HepG2 (cell line): ENCODE results near the gene NPHP4. TPM values are rescaled to one million over a fixed set of nuclear protein-coding genes. Genes with fewer than 3 reads are reported as not detected.

Experiments
- ATAC-seq: fragments of 200-7000 bp; cut with Tn5 transposase; 3 replicates; pipeline ENCODE4 v1.9.1; 2020; ENCODE audit warnings: mild to moderate bottlenecking, moderate library complexity
- BruUV-seq: library from RNA; stranded (reverse); fragments of 400-500 nt; replicated peaks from 2 replicates; lab custom pipeline; 2021; lab: Mats Ljungman, UMichigan
- CTCF ChIA-PET: fragments of 300-600 bp; formaldehyde crosslinking; extraction: SDS; loops from one replicate; lab custom pipeline; 2021; ENCODE audit warnings: low total read pairs, inconsistent platforms, low intra/inter-chr PET ratio; lab: Yijun Ruan, JAX
- POLR2A ChIA-PET: fragments of 350-600 bp; sonication (Branson Sonifier 250); formaldehyde crosslinking; loops from one replicate; lab custom pipeline; 2020; ENCODE audit warnings: antibody characterized with exemption, inconsistent platforms; lab: Yijun Ruan, JAX
- DNase-seq: peaks from one replicate; pipeline ENCODE4 v3.0.0-alpha.2; 2015; ENCODE audit warnings: low spot score
- FAIRE-seq: peaks from 3 replicates; lab custom pipeline; 2011; peaks lifted over from hg19 to GRCh38; lab: Jason Lieb, UNC
- H2AFZ ChIP-seq: one replicate; pipeline ENCODE4 v1.6.1; 2011; ENCODE audit warnings: low read length, inconsistent platforms
- H3K27ac ChIP-seq: fragments of 300-600 bp; 3 replicates; pipeline ENCODE4 v1.8.0; 2011; ENCODE audit warnings: mixed run types, mild to moderate bottlenecking, mixed read lengths, low read length, inconsistent platforms; ENCODE audit not compliant: insufficient read depth; ENCODE audit errors: extremely low read length
- H3K27me3 ChIP-seq, 2 experiments: fragments of 200-600 bp in 1 of 2; 2 replicates in 1 of 2; 3 replicates in 1 of 2; pipeline versions ENCODE4 v1.6.0 to v1.8.0; 2011; ENCODE audit warnings: low read length in 2 of 2, mild to moderate bottlenecking in 2 of 2, moderate library complexity in 2 of 2, inconsistent platforms in 1 of 2; ENCODE audit not compliant: insufficient read depth in 2 of 2, control insufficient read depth in 1 of 2
- H3K36me3 ChIP-seq, 2 experiments: fragments of 200-600 bp in 1 of 2; replicated peaks in 1 of 2; 2 replicates in 1 of 2; 3 replicates in 1 of 2; pipeline versions ENCODE4 v1.5.1 to v1.8.0; 2011; ENCODE audit warnings: low read length in 2 of 2, inconsistent platforms in 1 of 2; ENCODE audit not compliant: insufficient read depth in 2 of 2, control insufficient read depth in 1 of 2
- H3K4me1 ChIP-seq: 2 replicates; pipeline ENCODE4 v1.5.1; 2012; ENCODE audit warnings: low read length, inconsistent platforms; ENCODE audit not compliant: insufficient read depth
- H3K4me2 ChIP-seq: 2 replicates; pipeline ENCODE4 v1.6.0; 2011; ENCODE audit warnings: low read depth, low read length, inconsistent platforms
- H3K4me3 ChIP-seq, 3 experiments: fragments of 200-600 bp in 1 of 3; sonication (generic), shearing (Covaris generic) in 1 of 3; replicated peaks in 1 of 3; 2 replicates each; pipeline ENCODE4 v1.5.1; 2011 to 2016; ENCODE audit warnings: low read length in 3 of 3, inconsistent platforms in 2 of 3, low read depth in 2 of 3, mild to moderate bottlenecking in 2 of 3, control low read depth in 1 of 3, mixed read lengths in 1 of 3; ENCODE audit not compliant: insufficient read depth in 1 of 3
- H3K79me2 ChIP-seq: one replicate; pipeline ENCODE4 v1.6.1; 2011; ENCODE audit warnings: low read length, inconsistent platforms; ENCODE audit not compliant: insufficient read depth
- H3K9ac ChIP-seq: 2 replicates; pipeline ENCODE4 v1.6.0; 2011; ENCODE audit warnings: mild to moderate bottlenecking, low read depth, low read length, inconsistent platforms; ENCODE audit not compliant: insufficient read depth
- H3K9me3 ChIP-seq: 2 replicates; pipeline ENCODE4 v1.5.1; 2012; ENCODE audit warnings: mild to moderate bottlenecking, low read length
- H4K20me1 ChIP-seq: 2 replicates; pipeline ENCODE4 v1.6.0; 2011; ENCODE audit warnings: inconsistent platforms, mild to moderate bottlenecking, low read length, moderate library complexity; ENCODE audit not compliant: insufficient read depth
- ARHGAP35 ChIP-seq: sonication (generic); formaldehyde crosslinking; IDR thresholded peaks from 2 replicates; pipeline ENCODE4 v1.9.0; 2022; ENCODE audit warnings: mild to moderate bottlenecking, inconsistent platforms, moderate library complexity, missing genetic modification reagents, borderline replicate concordance
- ASH2L ChIP-seq: fragments of 300-600, 200-600 bp; sonication (generic); IDR thresholded peaks from 2 replicates; pipeline ENCODE4 v1.7.0; 2017; ENCODE audit warnings: low read depth, mild to moderate bottlenecking, moderate library complexity, mixed read lengths, low read length; ENCODE audit not compliant: insufficient read length
- CBFB ChIP-seq: sonication (generic); formaldehyde crosslinking; IDR thresholded peaks from 2 replicates; pipeline ENCODE4 v1.4.0; 2020; ENCODE audit warnings: missing genetic modification reagents
- ISL2 ChIP-seq: sonication (generic); formaldehyde crosslinking; IDR thresholded peaks from 2 replicates; pipeline ENCODE4 v1.5.0; 2020; ENCODE audit warnings: missing genetic modification reagents
- JUNB ChIP-seq: sonication (generic); formaldehyde crosslinking; IDR thresholded peaks from 2 replicates; pipeline ENCODE4 v1.8.0; 2022; ENCODE audit warnings: missing genetic modification reagents, mild to moderate bottlenecking, borderline replicate concordance
- KDM5B ChIP-seq: sonication (generic); formaldehyde crosslinking; IDR thresholded peaks from 2 replicates; pipeline ENCODE4 v1.4.0; 2020; ENCODE audit warnings: missing genetic modification reagents, mild to moderate bottlenecking, borderline replicate concordance
- REXO4 ChIP-seq: sonication (generic); formaldehyde crosslinking; IDR thresholded peaks from 2 replicates; pipeline ENCODE4 v1.8.0; 2022; ENCODE audit warnings: missing genetic modification reagents, mild to moderate bottlenecking, borderline replicate concordance
- TFE3 ChIP-seq: IDR thresholded peaks from 2 replicates; pipeline ENCODE4 v1.6.1; 2016
- ZBTB39 ChIP-seq: sonication (generic); formaldehyde crosslinking; IDR thresholded peaks from 2 replicates; pipeline ENCODE4 v1.5.0; 2020; ENCODE audit warnings: missing genetic modification reagents
- ZNF20 ChIP-seq: sonication (generic); formaldehyde crosslinking; IDR thresholded peaks from 2 replicates; pipeline ENCODE4 v1.4.0; 2020; ENCODE audit warnings: mild to moderate bottlenecking, moderate library complexity, missing genetic modification reagents
- ZNF33B ChIP-seq: sonication (generic); formaldehyde crosslinking; IDR thresholded peaks from 2 replicates; pipeline ENCODE4 v1.5.1; 2020; ENCODE audit warnings: mild to moderate bottlenecking, missing genetic modification reagents
- ZNF441 ChIP-seq: sonication (generic); formaldehyde crosslinking; IDR thresholded peaks from 2 replicates; pipeline ENCODE4 v1.7.0; 2021; ENCODE audit warnings: missing genetic modification reagents, borderline replicate concordance
- ZNF747 ChIP-seq: sonication (generic); formaldehyde crosslinking; IDR thresholded peaks from 2 replicates; pipeline ENCODE4 v1.8.1; 2023; ENCODE audit warnings: missing genetic modification reagents, mild to moderate bottlenecking, borderline replicate concordance
- ZNF777 ChIP-seq: sonication (generic); formaldehyde crosslinking; IDR thresholded peaks from 2 replicates; pipeline ENCODE4 v1.4.0; 2020; ENCODE audit warnings: missing genetic modification reagents
- ZXDC ChIP-seq: sonication (generic); formaldehyde crosslinking; IDR thresholded peaks from 2 replicates; pipeline ENCODE4 v1.5.0; 2020; ENCODE audit warnings: mild to moderate bottlenecking, missing genetic modification reagents
- WGBS: methylation state at CpG from one replicate; pipeline ENCODE4 v1.1.6; 2017; ENCODE audit warnings: low lambda C conversion rate; 5-methylcytosine and 5-hydroxymethylcytosine counted together
- in situ Hi-C: cut with HindIII; loops from 2 replicates; pipeline ENCODE4 v1.10.0; 2017; ENCODE audit warnings: low pct_unique_long_range_greater_than_20kb; ENCODE audit not compliant: extremely low pct_ligation_motif_present
- intact Hi-C: fragments of 100-400 bp; cut with micrococcal nuclease; formaldehyde crosslinking; loops from one replicate; pipeline ENCODE4 v1.10.0; 2022; ENCODE audit not compliant: unreplicated experiment
- polyA plus RNA-seq, 8 experiments: library from polyadenylated mRNA; depleted of rRNA in 3 of 8; stranded (reverse) in 7 of 8; unstranded in 1 of 8; fragments of >200 nt; fragmentation: Illumina TruSeq in 4 of 8; extraction: Trizol in 4 of 8; gene quantifications; 2 replicates each; pipeline versions ENCODE4 v1.2.1 to v1.2.3, GENCODE V29; 2011 to 2016; ENCODE audit warnings: low read depth in 4 of 8, missing spikeins in 1 of 8, mixed read lengths in 1 of 8; ENCODE audit not compliant: insufficient read depth in 1 of 8
- total RNA-seq, 5 experiments: library from RNA; depleted of rRNA; stranded (reverse); fragments of >200 nt; fragmentation: Illumina TruSeq; extraction: Trizol; gene quantifications; 2 replicates each; pipeline ENCODE4 v1.2.3, GENCODE V29; 2016; ENCODE audit warnings: low read depth in 1 of 5

Gene NPHP4
- total and polyA plus RNA-seq, 2 of the 13 experiments (the other 11 are each of a cell fraction or from before 2014, with no cell fraction given) = 4.4 to 6.8 TPM

GRCh38 chr1:5873556-5873955 is 118.7 kb downstream of the NPHP4 start:
- Histone ChIP-seq H2AFZ (no peak overlapping the region), H3K9me3 (no peaks in the 10 kb centered on the region), H3K4me1 (no peaks in the 10 kb centered on the region), H4K20me1 (no peaks in the 10 kb centered on the region), H3K79me2 (no peaks in the 10 kb centered on the region)
- no peak for ATAC-seq
- in situ Hi-C loops = no loop called here
- POLR2A ChIA-PET = no interaction called here
- TF ChIP-seq ARHGAP35 (CRISPR knock-in tag) = no peak
- no peak for TF ChIP-seq ZXDC (CRISPR knock-in tag)
- TF ChIP-seq ZNF747 (CRISPR knock-in tag) = no peak
- TF ChIP-seq JUNB (CRISPR knock-in tag) = no peak
- TF ChIP-seq ZNF33B (CRISPR knock-in tag) = no peak
- TF ChIP-seq REXO4 (CRISPR knock-in tag) = no peak
- TF ChIP-seq ISL2 (CRISPR knock-in tag) = no peak
- TF ChIP-seq CBFB (CRISPR knock-in tag) = no peak
- TF ChIP-seq KDM5B = no peak
- no peak for TF ChIP-seq ZNF441 (CRISPR knock-in tag)
- TF ChIP-seq ZNF20 (CRISPR knock-in tag) = no peak
- no peak for TF ChIP-seq ZBTB39 (CRISPR knock-in tag)
- TF ChIP-seq ZNF777 (CRISPR knock-in tag) = no peak
- no peak for TF ChIP-seq TFE3 (CRISPR knock-in tag)
- no peak for TF ChIP-seq ASH2L
- TF ChIP-seq, all 625 proteins: peak for 0
- H3K9ac ChIP-seq = no peak overlapping the region
- H3K4me2 ChIP-seq = no peak overlapping the region
- FAIRE-seq = no peak
- H3K4me3 ChIP-seq = no peak overlapping the region
- no peak for DNase-seq
- intact Hi-C loops = no loop called here
- 98% methylated on average over 4 of the region's 7 CpGs for WGBS
- CTCF ChIA-PET = no interaction called here
- no peaks in the 10 kb centered on the region for H3K27me3 ChIP-seq
- no peak overlapping the region for H3K27ac ChIP-seq
- no TSS peak for BruUV-seq
- peaks cover 12 to 47% of the 10 kb centered on the region in 2 experiments; a peak in 4 of 5 replicates for H3K36me3 ChIP-seq
